ENCODE results near the gene CGB5.
A peak's percentile ranks its signal among the peaks of the same experiment; 100 is the strongest.
"Not testable (repeated sequence)": the region's sequence is repeated elsewhere in the genome, so short reads cannot be mapped to it uniquely, and the experiment has no call there.

GRCh38 chr19:49031642-49032301 lies 11.9 kb upstream of the CGB5 start, which contains the start of gene CGB2:
- TF ChIP-seq EZH2phosphoT487 (IDR thresholded peaks at IDR 0.05; ENCODE audit: borderline replicate concordance, low read length), result not testable (repeated sequence)
- peak; percentile 72 for TF ChIP-seq CTCF (IDR thresholded peaks at IDR 0.05; ENCODE audit: low read depth, low read length, poor library complexity, severe bottlenecking)

Measured in DOHH2 (cell line).